SK-N-SH treated with all-trans-retinoic acid at 6 μM for 48 hours (cell line): Measurements from ENCODE around the gene GMPR2.

ENCODE experiments used
- ATAC-seq: fragments of 200-7000 bp; cut with Tn5 transposase; 3 replicates; pipeline ENCODE4 v1.9.1; 2020; ENCODE audit warnings: mild to moderate bottlenecking, moderate library complexity
- CSDC2 ChIP-seq: fragments of 250-450 bp; sonication (Bioruptor Pico); IDR thresholded peaks from 2 replicates; pipeline ENCODE4 v1.5.0; 2020; ENCODE audit warnings: mild to moderate bottlenecking, moderate library complexity
- ESRRG ChIP-seq: fragments of 250-450 bp; sonication (Bioruptor Pico); IDR thresholded peaks from 2 replicates; pipeline ENCODE4 v1.6.1; 2021; ENCODE audit warnings: mild to moderate bottlenecking
- OSR1 ChIP-seq: fragments of 250-450 bp; sonication (Bioruptor Pico); IDR thresholded peaks from 2 replicates; pipeline ENCODE4 v1.8.0; 2022; ENCODE audit warnings: moderate library complexity, mild to moderate bottlenecking, inconsistent platforms
- PPARA ChIP-seq: fragments of 250-450 bp; sonication (Bioruptor Pico); IDR thresholded peaks from 2 replicates; pipeline ENCODE4 v1.5.0; 2020; ENCODE audit warnings: mild to moderate bottlenecking, borderline replicate concordance
- RARB ChIP-seq: fragments of 250-450 bp; sonication (Bioruptor Pico); IDR thresholded peaks from 2 replicates; pipeline ENCODE4 v1.8.0; 2021; ENCODE audit warnings: mild to moderate bottlenecking, moderate library complexity
- SNAI2 ChIP-seq: fragments of 250-450 bp; sonication (Bioruptor Pico); IDR thresholded peaks from 2 replicates; pipeline ENCODE4 v1.5.0; 2020; ENCODE audit warnings: mild to moderate bottlenecking, moderate library complexity
- TCF4 ChIP-seq: fragments of 250-450 bp; sonication (Bioruptor Pico); IDR thresholded peaks from 2 replicates; pipeline ENCODE4 v1.8.0; 2021; ENCODE audit warnings: mild to moderate bottlenecking, moderate library complexity, borderline replicate concordance
- TOX ChIP-seq: fragments of 250-450 bp; sonication (Bioruptor Pico); IDR thresholded peaks from 2 replicates; pipeline ENCODE4 v1.8.0; 2021; ENCODE audit warnings: mild to moderate bottlenecking, moderate library complexity, borderline replicate concordance
- ZFP3 ChIP-seq: fragments of 250-450 bp; sonication (Bioruptor Pico); IDR thresholded peaks from 2 replicates; pipeline ENCODE4 v1.5.0; 2020; ENCODE audit warnings: mild to moderate bottlenecking, moderate library complexity
- ZFP30 ChIP-seq: fragments of 450-650 bp; formaldehyde crosslinking; IDR thresholded peaks from 2 replicates; pipeline ENCODE4 v1.5.0; 2022; ENCODE audit warnings: mild to moderate bottlenecking, moderate library complexity
- ZNF70 ChIP-seq: fragments of 450-650 bp; formaldehyde crosslinking; IDR thresholded peaks from 2 replicates; pipeline ENCODE4 v1.5.0; 2020; ENCODE audit warnings: mild to moderate bottlenecking, moderate library complexity
- TF ChIP-seq, protein P1 (sequence below): fragments of 250-450 bp; sonication (Bioruptor Pico); IDR thresholded peaks from 2 replicates; pipeline ENCODE4 v1.8.0; 2020; ENCODE audit warnings: mild to moderate bottlenecking, moderate library complexity, borderline replicate concordance
- TF ChIP-seq, protein P2 (sequence below): fragments of 250-450 bp; sonication (Bioruptor Pico); IDR thresholded peaks from 2 replicates; pipeline ENCODE4 v1.8.0; 2021; ENCODE audit warnings: low read depth, mild to moderate bottlenecking, moderate library complexity, borderline replicate concordance
- TF ChIP-seq, protein P3 (sequence below): fragments of 250-450 bp; sonication (Bioruptor Pico); IDR thresholded peaks from 2 replicates; pipeline ENCODE4 v1.5.0; 2020; ENCODE audit warnings: mild to moderate bottlenecking, moderate library complexity
- TF ChIP-seq, protein P4 (sequence below): fragments of 250-450 bp; sonication (Bioruptor Pico); IDR thresholded peaks from 2 replicates; pipeline ENCODE4 v1.5.1; 2020; ENCODE audit warnings: low read depth, mild to moderate bottlenecking, moderate library complexity
- TF ChIP-seq, protein P5 (sequence below): fragments of 250-450 bp; sonication (Bioruptor Pico); IDR thresholded peaks from 2 replicates; pipeline ENCODE4 v1.5.1; 2021; ENCODE audit warnings: mild to moderate bottlenecking, moderate library complexity

Gene GMPR2

DNA sequence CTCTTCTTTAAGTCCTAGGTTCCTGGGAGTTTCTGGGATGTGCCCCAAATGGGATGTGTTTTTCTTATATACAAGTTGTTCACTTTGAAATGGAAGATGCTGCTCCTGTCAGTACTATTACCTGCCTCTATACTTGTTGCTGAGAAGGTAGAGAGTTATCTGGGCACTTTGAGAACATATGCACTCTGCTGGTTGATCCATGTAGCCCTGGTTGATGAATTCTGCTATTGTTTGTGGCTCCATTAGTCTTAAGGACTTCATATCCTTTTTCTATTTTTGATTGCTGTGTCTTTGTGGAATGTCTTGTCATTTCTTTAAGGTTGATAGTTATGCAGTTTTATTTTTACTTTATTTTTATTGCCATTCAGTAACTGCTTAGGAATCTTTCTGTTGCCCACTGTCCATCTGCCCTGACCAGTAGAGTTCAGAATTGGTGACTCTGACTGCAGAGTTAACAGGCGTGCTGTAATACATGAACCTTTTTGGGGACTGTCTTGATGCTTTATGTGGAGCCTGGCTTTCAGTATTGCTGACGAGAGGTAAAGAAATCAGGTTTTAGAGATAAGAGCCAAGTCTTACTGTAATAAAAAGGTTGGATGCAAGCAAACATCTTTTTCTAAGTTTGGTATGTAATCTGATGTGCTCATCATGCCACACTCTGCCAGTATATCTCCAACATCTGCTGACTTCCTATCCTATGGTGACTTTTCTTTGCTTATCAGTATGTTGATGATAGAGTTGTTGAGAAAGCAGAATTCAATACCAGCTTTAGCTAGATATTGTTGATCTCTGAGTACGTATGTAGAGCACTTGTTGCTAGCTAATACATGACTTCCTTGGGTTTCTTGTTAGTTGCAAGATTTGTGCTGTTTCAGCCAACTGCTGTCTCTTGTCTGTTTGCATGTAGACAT is 1.6 kb downstream of the GMPR2 start:
- TF ChIP-seq OSR1 (CRISPR knock-in tag) = no peak
- no peak for TF ChIP-seq ESRRG
- ATAC-seq = no peak

DNA sequence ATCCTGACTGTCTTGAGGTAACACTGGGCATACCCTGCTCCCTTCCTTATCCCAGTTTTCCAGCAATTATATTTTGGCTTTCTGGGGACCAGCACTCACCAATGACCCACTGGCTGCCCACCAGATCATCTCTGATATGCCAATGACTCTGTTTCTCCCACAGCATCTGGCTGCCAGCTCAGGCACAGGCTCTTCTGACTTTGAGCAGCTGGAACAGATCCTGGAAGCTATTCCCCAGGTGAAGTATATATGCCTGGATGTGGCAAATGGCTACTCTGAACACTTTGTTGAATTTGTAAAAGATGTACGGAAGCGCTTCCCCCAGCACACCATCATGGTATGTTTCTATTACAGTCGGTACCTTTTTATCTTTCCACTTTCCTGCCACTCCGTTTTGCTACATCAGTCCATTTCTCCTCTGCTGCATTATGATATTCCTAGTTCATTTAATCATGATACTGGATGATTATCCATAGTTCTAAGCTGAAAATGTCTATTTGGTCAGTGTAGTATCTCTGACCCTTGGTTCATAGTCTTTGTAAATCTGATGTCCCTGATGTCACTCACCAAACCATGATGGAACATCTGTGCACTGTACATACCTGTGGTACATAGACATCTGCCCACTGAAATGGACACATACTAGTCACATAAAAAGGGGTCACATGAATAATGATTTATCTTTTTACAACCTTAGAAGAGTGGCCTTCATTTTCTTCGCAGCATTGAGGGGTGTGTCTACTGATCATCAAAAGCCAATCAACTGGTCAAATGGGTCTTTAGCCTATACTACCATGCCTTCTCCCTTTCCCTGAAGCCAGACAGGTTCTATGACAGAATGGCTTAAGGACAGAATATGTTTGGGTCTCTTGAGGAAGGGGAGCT is 3.3 kb downstream of the GMPR2 start:
- no peak for TF ChIP-seq OSR1 (CRISPR knock-in tag)
- TF ChIP-seq PPARA = no peak
- TF ChIP-seq, protein P1, sequence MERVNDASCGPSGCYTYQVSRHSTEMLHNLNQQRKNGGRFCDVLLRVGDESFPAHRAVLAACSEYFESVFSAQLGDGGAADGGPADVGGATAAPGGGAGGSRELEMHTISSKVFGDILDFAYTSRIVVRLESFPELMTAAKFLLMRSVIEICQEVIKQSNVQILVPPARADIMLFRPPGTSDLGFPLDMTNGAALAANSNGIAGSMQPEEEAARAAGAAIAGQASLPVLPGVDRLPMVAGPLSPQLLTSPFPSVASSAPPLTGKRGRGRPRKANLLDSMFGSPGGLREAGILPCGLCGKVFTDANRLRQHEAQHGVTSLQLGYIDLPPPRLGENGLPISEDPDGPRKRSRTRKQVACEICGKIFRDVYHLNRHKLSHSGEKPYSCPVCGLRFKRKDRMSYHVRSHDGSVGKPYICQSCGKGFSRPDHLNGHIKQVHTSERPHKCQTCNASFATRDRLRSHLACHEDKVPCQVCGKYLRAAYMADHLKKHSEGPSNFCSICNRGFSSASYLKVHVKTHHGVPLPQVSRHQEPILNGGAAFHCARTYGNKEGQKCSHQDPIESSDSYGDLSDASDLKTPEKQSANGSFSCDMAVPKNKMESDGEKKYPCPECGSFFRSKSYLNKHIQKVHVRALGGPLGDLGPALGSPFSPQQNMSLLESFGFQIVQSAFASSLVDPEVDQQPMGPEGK (CRISPR knock-in tag) = no peak
- TF ChIP-seq, protein P2, sequence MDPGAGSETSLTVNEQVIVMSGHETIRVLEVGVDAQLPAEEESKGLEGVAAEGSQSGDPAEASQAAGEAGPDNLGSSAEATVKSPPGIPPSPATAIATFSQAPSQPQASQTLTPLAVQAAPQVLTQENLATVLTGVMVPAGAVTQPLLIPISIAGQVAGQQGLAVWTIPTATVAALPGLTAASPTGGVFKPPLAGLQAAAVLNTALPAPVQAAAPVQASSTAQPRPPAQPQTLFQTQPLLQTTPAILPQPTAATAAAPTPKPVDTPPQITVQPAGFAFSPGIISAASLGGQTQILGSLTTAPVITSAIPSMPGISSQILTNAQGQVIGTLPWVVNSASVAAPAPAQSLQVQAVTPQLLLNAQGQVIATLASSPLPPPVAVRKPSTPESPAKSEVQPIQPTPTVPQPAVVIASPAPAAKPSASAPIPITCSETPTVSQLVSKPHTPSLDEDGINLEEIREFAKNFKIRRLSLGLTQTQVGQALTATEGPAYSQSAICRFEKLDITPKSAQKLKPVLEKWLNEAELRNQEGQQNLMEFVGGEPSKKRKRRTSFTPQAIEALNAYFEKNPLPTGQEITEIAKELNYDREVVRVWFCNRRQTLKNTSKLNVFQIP = no peak
- TF ChIP-seq, protein P3, sequence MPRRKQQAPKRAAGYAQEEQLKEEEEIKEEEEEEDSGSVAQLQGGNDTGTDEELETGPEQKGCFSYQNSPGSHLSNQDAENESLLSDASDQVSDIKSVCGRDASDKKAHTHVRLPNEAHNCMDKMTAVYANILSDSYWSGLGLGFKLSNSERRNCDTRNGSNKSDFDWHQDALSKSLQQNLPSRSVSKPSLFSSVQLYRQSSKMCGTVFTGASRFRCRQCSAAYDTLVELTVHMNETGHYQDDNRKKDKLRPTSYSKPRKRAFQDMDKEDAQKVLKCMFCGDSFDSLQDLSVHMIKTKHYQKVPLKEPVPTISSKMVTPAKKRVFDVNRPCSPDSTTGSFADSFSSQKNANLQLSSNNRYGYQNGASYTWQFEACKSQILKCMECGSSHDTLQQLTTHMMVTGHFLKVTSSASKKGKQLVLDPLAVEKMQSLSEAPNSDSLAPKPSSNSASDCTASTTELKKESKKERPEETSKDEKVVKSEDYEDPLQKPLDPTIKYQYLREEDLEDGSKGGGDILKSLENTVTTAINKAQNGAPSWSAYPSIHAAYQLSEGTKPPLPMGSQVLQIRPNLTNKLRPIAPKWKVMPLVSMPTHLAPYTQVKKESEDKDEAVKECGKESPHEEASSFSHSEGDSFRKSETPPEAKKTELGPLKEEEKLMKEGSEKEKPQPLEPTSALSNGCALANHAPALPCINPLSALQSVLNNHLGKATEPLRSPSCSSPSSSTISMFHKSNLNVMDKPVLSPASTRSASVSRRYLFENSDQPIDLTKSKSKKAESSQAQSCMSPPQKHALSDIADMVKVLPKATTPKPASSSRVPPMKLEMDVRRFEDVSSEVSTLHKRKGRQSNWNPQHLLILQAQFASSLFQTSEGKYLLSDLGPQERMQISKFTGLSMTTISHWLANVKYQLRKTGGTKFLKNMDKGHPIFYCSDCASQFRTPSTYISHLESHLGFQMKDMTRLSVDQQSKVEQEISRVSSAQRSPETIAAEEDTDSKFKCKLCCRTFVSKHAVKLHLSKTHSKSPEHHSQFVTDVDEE = no peak
- ATAC-seq = no peak

DNA sequence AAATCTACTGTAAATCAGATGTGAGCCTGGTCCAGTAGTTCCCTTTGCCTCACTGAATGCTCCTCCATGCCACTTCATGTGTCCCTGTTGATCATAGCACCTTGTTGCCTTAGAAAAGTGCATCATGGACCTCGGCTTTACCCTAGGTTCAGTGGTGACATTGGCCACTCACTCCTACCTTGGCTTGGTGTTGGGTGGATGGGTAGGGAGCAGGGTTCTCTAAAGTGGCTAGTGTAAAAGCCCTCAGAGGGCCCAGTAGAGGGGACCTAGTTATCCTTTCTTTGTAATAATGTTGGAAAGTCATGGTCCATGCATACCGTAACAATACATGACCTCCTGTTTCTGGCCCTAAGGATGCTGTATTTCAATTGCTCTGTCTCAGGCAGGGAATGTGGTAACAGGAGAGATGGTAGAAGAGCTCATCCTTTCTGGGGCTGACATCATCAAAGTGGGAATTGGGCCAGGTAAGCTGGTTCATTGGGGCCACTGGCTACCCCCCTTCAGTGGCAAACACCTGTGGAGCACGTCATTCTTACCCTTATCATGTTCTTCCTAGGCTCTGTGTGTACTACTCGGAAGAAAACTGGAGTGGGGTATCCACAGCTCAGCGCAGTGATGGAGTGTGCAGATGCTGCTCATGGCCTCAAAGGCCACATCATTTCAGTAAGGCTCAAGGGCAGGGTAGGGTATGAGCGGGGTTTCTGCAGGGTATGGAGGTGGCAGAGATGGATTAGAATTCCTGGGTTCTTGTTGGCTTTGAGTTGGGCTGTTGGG is 4.1 kb downstream of the GMPR2 start:
- ATAC-seq = no peak
- TF ChIP-seq PPARA (no peak), TOX (CRISPR knock-in tag) (no peak), ZFP30 (no peak), ZFP3 (no peak), CSDC2 (CRISPR knock-in tag) (no peak), SNAI2 (CRISPR knock-in tag) (no peak), ZNF70 (CRISPR knock-in tag) (no peak), TCF4 (CRISPR knock-in tag) (no peak)

DNA sequence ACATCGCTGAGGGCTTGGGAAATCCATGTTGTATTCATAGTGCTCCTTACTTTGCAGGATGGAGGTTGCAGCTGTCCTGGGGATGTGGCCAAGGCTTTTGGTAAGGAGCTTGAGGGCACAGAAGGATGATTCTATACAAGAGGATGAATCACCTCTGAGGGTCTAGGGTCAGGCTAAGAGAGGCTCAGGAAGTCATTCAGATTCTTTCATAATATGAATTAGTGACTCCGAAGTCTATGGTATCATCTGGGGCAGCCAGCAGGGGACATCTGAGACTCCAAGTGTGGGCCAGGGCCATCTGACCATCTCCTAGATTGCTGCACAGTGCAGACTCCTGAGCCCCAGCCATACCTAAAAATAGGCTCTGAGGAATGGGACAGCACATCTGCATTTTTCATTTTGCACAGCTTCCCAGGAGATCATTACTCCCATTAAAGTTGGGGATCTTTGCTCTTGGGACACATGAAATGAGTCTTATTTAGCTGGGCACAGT is 4.8 kb downstream of the GMPR2 start:
- no peak for ATAC-seq
- TF ChIP-seq, protein P4, sequence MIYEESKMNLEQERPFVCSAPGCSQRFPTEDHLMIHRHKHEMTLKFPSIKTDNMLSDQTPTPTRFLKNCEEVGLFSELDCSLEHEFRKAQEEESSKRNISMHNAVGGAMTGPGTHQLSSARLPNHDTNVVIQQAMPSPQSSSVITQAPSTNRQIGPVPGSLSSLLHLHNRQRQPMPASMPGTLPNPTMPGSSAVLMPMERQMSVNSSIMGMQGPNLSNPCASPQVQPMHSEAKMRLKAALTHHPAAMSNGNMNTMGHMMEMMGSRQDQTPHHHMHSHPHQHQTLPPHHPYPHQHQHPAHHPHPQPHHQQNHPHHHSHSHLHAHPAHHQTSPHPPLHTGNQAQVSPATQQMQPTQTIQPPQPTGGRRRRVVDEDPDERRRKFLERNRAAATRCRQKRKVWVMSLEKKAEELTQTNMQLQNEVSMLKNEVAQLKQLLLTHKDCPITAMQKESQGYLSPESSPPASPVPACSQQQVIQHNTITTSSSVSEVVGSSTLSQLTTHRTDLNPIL (CRISPR knock-in tag) = no peak
- TF ChIP-seq RARB (CRISPR knock-in tag) = no peak

DNA sequence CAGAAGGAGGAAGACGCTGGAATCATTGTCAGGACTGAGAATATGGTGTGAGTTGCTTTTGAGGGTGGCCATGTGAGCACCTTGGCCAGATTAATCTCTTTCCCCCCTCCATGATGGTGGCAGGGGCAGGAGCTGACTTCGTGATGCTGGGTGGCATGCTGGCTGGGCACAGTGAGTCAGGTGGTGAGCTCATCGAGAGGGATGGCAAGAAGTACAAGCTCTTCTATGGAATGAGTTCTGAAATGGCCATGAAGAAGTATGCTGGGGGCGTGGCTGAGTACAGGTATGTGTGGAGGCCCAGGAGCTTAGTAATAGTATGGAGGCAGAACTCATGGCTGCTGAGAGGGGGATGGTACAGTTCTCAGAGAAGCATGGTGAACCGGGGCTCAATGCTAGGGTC is 5.4 kb downstream of the GMPR2 start:
- no peak for ATAC-seq
- TF ChIP-seq CSDC2 (CRISPR knock-in tag) (no peak), TCF4 (CRISPR knock-in tag) (no peak), ZNF70 (CRISPR knock-in tag) (no peak)
- TF ChIP-seq, protein P5, sequence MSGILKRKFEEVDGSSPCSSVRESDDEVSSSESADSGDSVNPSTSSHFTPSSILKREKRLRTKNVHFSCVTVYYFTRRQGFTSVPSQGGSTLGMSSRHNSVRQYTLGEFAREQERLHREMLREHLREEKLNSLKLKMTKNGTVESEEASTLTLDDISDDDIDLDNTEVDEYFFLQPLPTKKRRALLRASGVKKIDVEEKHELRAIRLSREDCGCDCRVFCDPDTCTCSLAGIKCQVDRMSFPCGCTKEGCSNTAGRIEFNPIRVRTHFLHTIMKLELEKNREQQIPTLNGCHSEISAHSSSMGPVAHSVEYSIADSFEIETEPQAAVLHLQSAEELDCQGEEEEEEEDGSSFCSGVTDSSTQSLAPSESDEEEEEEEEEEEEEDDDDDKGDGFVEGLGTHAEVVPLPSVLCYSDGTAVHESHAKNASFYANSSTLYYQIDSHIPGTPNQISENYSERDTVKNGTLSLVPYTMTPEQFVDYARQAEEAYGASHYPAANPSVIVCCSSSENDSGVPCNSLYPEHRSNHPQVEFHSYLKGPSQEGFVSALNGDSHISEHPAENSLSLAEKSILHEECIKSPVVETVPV (CRISPR knock-in tag) = no peak
